D721Med (cell line): ENCODE measurements around the gene PRKCD.

Experiments
- DNase-seq: peaks from one replicate; pipeline ENCODE4 v3.0.0; 2011; ENCODE audit warnings: low spot score; ENCODE audit not compliant: insufficient read length
- FAIRE-seq: peaks from 2 replicates; lab custom pipeline; 2011; peaks lifted over from hg19 to GRCh38; lab: Jason Lieb, UNC
- CTCF ChIP-seq: IDR thresholded peaks from 2 replicates; pipeline ENCODE4 v1.5.1; 2012; ENCODE audit warnings: mild to moderate bottlenecking, control low read depth; ENCODE audit not compliant: insufficient read depth; ENCODE audit errors: missing control alignments

The PRKCD gene

DNA sequence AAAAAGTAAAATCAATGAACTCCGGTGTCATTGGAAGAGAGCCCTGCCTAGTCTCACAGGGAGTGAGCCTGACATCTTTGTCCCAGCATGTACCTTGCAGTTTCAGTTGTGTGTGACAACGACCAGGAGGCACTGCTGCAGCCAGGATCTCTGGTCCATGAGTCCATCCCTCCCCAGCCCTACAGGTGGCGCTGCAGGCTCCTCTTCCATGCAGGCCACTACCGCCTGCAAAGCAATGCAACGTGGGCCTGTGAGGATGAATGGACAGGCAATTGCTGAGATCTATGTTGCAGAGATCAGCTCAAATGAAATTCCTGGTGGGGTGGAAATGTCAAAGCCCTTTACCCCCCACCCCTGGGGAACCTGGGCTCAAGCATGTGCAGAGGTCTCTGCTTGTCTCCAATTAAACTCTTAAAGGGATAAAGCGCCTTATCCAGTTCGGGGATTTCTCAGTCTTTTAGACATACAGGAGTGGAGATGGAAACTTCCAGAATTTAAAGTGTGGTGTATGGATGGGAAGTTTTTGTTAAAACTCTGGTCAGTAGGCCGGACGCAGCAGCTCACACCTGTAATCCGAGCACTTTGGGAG is 59.0 kb downstream of the PRKCD start:
- peak; percentile 95 for TF ChIP-seq CTCF
- FAIRE-seq: no peak
- peak; percentile 89 for DNase-seq

DNA sequence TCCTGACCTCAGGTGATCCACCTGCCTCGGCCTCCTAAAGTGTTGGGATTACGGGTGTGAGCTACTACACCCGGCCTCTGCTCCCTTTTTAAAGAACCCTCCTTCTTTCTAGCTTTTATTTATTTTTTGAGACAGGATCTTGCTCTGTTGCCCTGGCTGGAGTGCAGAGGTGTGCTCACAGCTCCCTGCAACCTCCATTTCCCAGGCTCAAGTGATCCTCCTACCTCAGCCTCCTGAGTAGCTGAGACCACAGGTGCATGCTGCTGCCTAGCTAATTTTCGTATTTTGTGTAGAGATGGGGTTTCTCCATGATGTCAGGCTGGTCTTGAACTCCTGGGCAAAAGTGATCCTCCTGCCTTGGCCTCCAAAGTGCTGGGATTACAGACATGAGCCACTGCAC is 60.3 kb downstream of the PRKCD start:
- TF ChIP-seq CTCF: no peak
- FAIRE-seq (no peak), DNase-seq (no peak)

- FAIRE-seq: no peak
- DNase-seq: no peak
- TF ChIP-seq CTCF: no peak
Measured at GRCh38 chr3:53221827-53222182, 60.8 kb downstream of the PRKCD start.

DNA sequence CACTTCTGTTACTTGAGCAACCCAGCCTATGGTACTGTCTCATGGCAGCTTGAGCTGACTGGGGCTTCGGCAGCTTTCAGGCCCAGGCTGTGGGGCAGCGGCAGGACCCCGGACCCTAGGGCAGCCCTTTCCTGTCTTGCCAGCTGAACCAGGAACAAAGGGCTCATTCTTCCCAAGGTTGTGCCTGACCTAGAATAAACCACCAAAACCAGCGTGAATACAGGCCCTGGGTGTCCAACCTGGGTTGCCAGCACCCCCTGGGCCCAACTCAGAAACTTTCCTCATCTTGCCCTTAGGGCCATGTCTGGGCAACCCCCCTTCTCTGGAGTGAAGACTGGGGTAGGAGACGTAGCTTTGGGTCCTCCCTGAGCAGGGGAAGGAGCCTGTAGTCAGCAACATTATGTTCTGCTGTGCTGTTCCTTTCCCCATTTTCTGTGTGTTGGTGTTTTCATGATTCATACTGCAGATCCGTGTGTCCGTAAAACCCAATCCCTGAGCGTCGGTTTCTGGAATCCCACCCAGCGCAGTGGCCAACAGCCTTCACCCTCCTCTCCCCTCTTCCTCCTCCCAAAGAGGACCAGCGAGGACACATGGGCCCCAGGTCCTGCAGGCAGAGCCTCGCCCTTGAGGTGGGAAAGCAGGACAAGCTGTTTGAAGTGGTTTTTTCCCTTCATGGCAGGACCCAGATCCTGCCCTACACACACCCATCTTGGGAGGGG is 61.3 kb downstream of the PRKCD start:
- FAIRE-seq: no peak
- no peak for DNase-seq
- no peak for TF ChIP-seq CTCF

GRCh38 chr3:53223025-53223424 is 62.0 kb downstream of the PRKCD start:
- no peak for TF ChIP-seq CTCF
- no peak for FAIRE-seq
- DNase-seq: no peak

- DNase-seq (no peak), FAIRE-seq (no peak)
- no peak for TF ChIP-seq CTCF
Measured at GRCh38 chr3:53223541-53223966, 62.5 kb downstream of the PRKCD start.

DNA sequence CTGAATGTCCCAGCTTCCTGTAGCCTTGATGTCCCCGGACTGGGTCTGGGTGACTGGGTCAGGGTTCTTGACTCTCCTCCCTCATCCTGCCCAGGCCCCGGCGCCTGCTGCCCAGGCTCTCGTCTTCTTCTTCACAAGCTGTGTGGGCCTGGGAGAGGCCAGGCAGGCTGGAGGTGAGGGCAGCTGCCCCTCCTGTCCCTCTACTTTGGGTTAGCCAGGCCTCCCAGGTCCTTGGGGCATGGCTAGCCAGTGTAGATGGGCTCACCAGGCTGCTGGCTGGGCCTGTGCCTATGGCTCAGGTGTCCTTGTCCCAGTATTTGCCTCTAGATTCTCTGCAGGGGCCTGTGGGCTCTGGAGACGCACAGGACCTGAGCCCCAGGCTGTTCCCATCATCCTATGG is 63.0 kb downstream of the PRKCD start:
- no peak for DNase-seq
- no peak for FAIRE-seq
- no peak for TF ChIP-seq CTCF
